KMS-11 (cell line): Measurements from ENCODE around the gene WDR73.

ENCODE experiments used
- H2AFZ ChIP-seq: fragments of 200-600 bp; sonication (generic); 2 replicates; pipeline ENCODE4 v1.6.1; 2016; ENCODE audit warnings: antibody characterized with exemption, mixed run types, low read depth
- H3K27ac ChIP-seq: fragments of 200-600 bp; sonication (generic); 2 replicates; pipeline ENCODE4 v1.6.1; 2016; ENCODE audit warnings: mild to moderate bottlenecking, mixed run types
- H3K27me3 ChIP-seq: fragments of 200-600 bp; sonication (generic); 2 replicates; pipeline ENCODE4 v1.6.1; 2017; ENCODE audit warnings: mild to moderate bottlenecking, low read depth, mixed run types, moderate library complexity; ENCODE audit not compliant: insufficient read depth
- H3K36me3 ChIP-seq: fragments of 200-600 bp; sonication (generic); 2 replicates; pipeline ENCODE4 v1.6.1; 2017; ENCODE audit warnings: mild to moderate bottlenecking, mixed run types; ENCODE audit not compliant: insufficient read depth
- H3K4me1 ChIP-seq: fragments of 200-600 bp; sonication (generic); 2 replicates; pipeline ENCODE4 v1.6.1; 2016; ENCODE audit warnings: mild to moderate bottlenecking, low read depth, mixed run types; ENCODE audit not compliant: poor library complexity, severe bottlenecking
- H3K4me2 ChIP-seq: fragments of 200-600 bp; sonication (generic); 2 replicates; pipeline ENCODE4 v1.7.0; 2016; ENCODE audit warnings: mild to moderate bottlenecking, mixed run types
- H3K4me3 ChIP-seq: fragments of 200-600 bp; sonication (generic); IDR thresholded peaks from 2 replicates; pipeline ENCODE4 v1.6.1; 2017; ENCODE audit warnings: low read depth, low read length, mixed read lengths; ENCODE audit not compliant: insufficient read depth
- H3K79me2 ChIP-seq: fragments of 200-600 bp; sonication (generic); 2 replicates; pipeline ENCODE4 v1.6.1; 2016; ENCODE audit warnings: low read depth, mixed run types; ENCODE audit not compliant: insufficient read depth
- H3K9ac ChIP-seq: fragments of 200-600 bp; sonication (generic); 2 replicates; pipeline ENCODE4 v1.6.1; 2016; ENCODE audit warnings: mild to moderate bottlenecking, mixed run types
- H4K20me1 ChIP-seq: fragments of 200-600 bp; sonication (generic); 2 replicates; pipeline ENCODE4 v1.6.1; 2016; ENCODE audit warnings: mild to moderate bottlenecking, mixed run types; ENCODE audit not compliant: insufficient read depth
- TF ChIP-seq, protein P1 (sequence below): fragments of 200-600 bp; sonication (generic); conservative IDR thresholded peaks from 2 replicates; pipeline ENCODE4 v1.6.1; 2017; ENCODE audit warnings: low read depth, mild to moderate bottlenecking, antibody characterized with exemption, low read length, moderate library complexity, mixed read lengths

The WDR73 gene

DNA sequence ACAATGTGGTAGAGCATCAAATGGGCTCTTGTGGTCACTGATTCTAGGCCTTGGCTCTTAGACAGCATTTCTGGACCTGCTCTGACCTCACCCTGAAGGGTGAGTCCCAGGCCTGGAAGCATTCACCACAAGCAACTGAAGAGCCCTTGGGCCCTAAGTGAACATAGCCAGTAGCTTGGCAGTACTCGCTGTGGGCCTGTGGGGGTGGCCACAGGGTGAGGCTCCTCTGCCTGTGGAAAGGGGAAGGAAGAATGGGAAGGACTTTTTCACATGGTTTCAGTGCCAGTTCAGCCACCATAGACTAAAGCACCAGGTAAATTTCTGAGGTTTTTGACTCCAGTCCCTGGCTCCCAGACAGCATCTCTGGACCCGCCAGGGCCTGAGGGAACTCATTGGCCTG lies 58.4 kb downstream of the WDR73 start:
- TF ChIP-seq, protein P1, sequence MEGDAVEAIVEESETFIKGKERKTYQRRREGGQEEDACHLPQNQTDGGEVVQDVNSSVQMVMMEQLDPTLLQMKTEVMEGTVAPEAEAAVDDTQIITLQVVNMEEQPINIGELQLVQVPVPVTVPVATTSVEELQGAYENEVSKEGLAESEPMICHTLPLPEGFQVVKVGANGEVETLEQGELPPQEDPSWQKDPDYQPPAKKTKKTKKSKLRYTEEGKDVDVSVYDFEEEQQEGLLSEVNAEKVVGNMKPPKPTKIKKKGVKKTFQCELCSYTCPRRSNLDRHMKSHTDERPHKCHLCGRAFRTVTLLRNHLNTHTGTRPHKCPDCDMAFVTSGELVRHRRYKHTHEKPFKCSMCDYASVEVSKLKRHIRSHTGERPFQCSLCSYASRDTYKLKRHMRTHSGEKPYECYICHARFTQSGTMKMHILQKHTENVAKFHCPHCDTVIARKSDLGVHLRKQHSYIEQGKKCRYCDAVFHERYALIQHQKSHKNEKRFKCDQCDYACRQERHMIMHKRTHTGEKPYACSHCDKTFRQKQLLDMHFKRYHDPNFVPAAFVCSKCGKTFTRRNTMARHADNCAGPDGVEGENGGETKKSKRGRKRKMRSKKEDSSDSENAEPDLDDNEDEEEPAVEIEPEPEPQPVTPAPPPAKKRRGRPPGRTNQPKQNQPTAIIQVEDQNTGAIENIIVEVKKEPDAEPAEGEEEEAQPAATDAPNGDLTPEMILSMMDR: no peak
- Histone ChIP-seq H4K20me1 (no peaks in the 10 kb centered on the region), H3K4me1 (peaks cover 23% of the 10 kb centered on the region), H3K9ac (no peak overlapping the region), H2AFZ (no peak overlapping the region), H3K36me3 (no peaks in the 10 kb centered on the region), H3K4me2 (no peak overlapping the region), H3K4me3 (no peak overlapping the region), H3K27me3 (no peaks in the 10 kb centered on the region), H3K79me2 (no peaks in the 10 kb centered on the region), H3K27ac (no peak overlapping the region)

DNA sequence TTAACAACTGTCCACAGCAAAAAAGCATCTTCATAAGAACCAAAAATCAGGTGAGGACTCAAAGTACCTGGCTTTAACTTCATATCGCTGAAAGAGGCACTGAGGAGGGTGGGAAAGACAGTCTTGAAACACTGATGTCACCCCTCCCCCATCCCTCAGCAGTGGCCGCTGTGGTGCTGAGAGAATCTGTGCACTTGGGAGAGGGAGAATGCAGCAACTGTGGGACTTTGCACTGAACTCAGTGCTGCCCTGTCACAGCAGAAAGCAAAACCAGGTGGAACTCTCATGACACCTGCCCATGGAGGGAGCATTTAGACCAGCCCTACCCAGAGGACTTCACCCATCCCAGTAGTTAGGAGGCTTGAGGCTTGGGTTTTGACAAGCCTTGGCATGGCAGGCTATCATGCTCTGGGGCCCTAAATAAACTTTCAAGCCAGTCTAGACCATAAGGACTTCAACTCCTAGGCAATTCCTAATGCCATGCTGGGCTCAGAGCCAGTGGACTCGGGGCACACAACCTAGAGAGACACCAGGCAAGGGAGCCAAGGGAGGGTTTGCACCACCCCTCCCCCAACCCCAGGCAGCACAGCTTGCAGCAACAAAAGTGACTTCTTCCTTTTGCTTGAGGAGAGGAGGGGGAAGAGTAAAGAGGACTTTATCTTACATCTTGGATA lies 59.3 kb downstream of the WDR73 start:
- Histone ChIP-seq H3K27ac (no peak overlapping the region), H4K20me1 (no peaks in the 10 kb centered on the region), H3K4me1 (peaks cover 20% of the 10 kb centered on the region), H3K27me3 (no peaks in the 10 kb centered on the region), H3K36me3 (no peaks in the 10 kb centered on the region), H2AFZ (no peak overlapping the region), H3K4me3 (no peak overlapping the region), H3K4me2 (no peak overlapping the region), H3K79me2 (no peaks in the 10 kb centered on the region), H3K9ac (no peak overlapping the region)
- TF ChIP-seq, protein P1: no peak

DNA sequence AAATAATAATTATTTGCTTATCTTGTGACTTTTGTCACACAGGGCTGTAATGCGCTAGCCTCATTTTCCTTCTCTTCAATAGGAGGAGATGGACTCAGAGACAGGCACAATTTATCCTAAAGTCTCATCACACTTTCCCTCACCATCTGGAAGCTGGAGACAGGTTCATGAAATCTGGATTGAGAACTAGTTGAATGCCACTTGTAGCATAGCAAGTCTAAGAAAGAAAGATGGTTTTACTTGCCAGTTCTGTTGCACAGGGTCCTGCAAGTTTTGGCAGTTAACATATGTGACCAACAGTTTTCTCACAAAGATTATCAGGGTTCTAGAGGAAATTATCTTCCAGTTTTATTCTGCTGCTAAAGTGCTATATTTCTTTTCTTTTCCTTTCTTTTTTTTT lies 62.3 kb downstream of the WDR73 start:
- Histone ChIP-seq H3K4me2 (no peak overlapping the region), H3K4me3 (no peak overlapping the region), H3K4me1 (peaks cover 2% of the 10 kb centered on the region), H3K36me3 (no peaks in the 10 kb centered on the region), H3K9ac (no peak overlapping the region), H2AFZ (no peak overlapping the region), H3K27me3 (no peaks in the 10 kb centered on the region), H4K20me1 (no peaks in the 10 kb centered on the region), H3K79me2 (no peaks in the 10 kb centered on the region), H3K27ac (no peak overlapping the region)
- TF ChIP-seq, protein P1: no peak

DNA sequence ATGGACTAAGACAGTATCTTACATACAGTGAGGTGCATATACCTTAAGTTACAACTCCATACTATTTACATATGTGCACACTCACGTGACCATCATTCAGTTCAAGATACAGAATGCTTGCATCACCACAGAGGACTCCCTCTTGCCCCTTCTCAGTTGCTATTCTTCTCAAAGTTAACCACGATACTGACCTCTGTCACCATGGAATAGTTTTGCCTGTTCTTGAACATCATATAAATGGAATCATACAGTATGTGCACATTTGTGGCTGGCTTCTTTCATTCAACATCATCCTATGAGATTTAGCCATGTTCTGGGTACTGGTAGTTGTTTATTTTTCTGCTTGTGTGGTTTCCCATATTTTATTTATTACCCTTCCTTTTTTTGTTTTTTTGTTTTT lies 63.7 kb downstream of the WDR73 start:
- Histone ChIP-seq H3K9ac (no peak overlapping the region), H3K4me1 (peaks cover 2% of the 10 kb centered on the region), H3K27ac (no peak overlapping the region), H3K4me2 (no peak overlapping the region), H3K36me3 (no peaks in the 10 kb centered on the region), H2AFZ (no peak overlapping the region), H3K79me2 (no peaks in the 10 kb centered on the region), H3K4me3 (no peak overlapping the region), H4K20me1 (no peaks in the 10 kb centered on the region), H3K27me3 (no peaks in the 10 kb centered on the region)
- TF ChIP-seq, protein P1: no peak
